IMR-90 (cell line): Measurements from ENCODE around the gene ASB17.

ENCODE experiments used
- CTCF ChIP-seq: conservative IDR thresholded peaks from 2 replicates; pipeline ENCODE4 v1.5.1; 2012; ENCODE audit warnings: mild to moderate bottlenecking, low read depth, low read length, improper control_type of control experiment
- MXI1 ChIP-seq: IDR thresholded peaks from 2 replicates; pipeline ENCODE4 v1.6.1; 2012; ENCODE audit warnings: low read depth, mild to moderate bottlenecking, low read length, moderate library complexity, borderline replicate concordance
- POLR2A ChIP-seq: IDR thresholded peaks from 2 replicates; pipeline ENCODE4 v1.6.1; 2012; ENCODE audit warnings: mild to moderate bottlenecking, low read depth, low read length
- RCOR1 ChIP-seq: IDR thresholded peaks from 2 replicates; pipeline ENCODE4 v1.6.1; 2012; ENCODE audit warnings: mild to moderate bottlenecking, low read length, improper control_type of control experiment; ENCODE audit not compliant: insufficient replicate concordance
- RFX5 ChIP-seq: IDR thresholded peaks from 2 replicates; pipeline ENCODE4 v1.8.0; 2012; ENCODE audit warnings: low read depth, mild to moderate bottlenecking, low read length, moderate library complexity

- TF ChIP-seq CTCF (no peak), RCOR1 (no peak), MXI1 (no peak), RFX5 (no peak), POLR2A (no peak)
Observed at GRCh38 chr1:75953461-75953860, 21.3 kb upstream of the ASB17 start.
